Measurements from ENCODE around the gene SBF2. TPM values are rescaled to one million over a fixed set of nuclear protein-coding genes. Genes with fewer than 3 reads are reported as not detected.
"Not testable (repeated sequence)": the region's sequence is repeated elsewhere in the genome, so short reads cannot be mapped to it uniquely, and the experiment has no call there.

SBF2 gene
- total RNA-seq, 2 experiments from 2014 or later = 6.0 to 6.1 TPM

DNA sequence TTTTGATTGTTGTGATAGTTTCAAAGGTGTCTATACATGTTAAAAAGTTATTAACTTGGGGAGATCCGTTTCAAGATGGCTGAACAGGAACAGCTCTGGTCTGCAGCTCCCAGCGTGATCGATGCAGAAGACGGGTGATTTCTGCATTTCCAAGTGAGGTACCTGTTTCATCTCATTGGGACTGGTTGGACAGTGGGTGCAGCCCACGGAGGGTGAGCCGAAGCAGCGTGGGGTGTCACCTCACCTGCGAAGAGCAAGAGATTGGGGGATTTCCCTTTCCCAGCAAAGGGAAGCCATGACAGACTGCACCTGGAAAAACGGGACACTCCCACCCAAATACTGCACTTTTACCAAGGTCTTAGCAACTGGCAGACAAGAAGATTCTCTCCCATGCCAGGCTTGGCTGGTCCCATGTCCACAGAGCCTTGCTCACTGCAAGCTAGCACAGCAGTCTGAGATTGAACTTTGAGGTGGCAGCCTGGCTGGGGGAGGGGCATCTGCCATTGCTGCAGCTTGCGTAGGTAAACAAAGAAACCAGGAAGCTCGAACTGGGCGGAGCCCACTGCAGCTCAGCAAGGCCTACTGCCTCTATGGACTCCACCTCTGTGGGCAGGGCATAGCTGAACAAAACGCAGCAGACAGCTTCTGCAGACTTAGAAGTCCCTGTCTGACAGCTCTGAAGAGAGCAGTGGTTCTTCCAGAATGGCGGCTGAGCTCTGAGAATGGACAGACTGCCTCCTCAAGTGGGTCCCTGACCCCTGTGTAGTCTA is 363.3 kb downstream of the SBF2 start:
- not testable (repeated sequence) for H3K4me1 Mint-ChIP-seq
- H3K36me3 Mint-ChIP-seq = peaks cover 34% of the 10 kb centered on the region

GRCh38 chr11:9927670-9928069 is 366.3 kb downstream of the SBF2 start:
- Mint-ChIP-seq H3K27me3 (no peaks in the 10 kb centered on the region), H3K36me3 (peaks cover 19% of the 10 kb centered on the region), H3K4me3 (no peak overlapping the region), H3K4me1 (peaks cover 3% of the 10 kb centered on the region), H3K27ac (no peak overlapping the region), H3K9me3 (peaks cover 11% of the 10 kb centered on the region)
- no peak for DNase-seq

More for the DNA sequence above, 363.3 kb downstream of the SBF2 start:
- not testable (repeated sequence) for H3K4me3 Mint-ChIP-seq, H3K27me3 Mint-ChIP-seq, H3K27ac Mint-ChIP-seq, DNase-seq
- peaks cover 20% of the 10 kb centered on the region for H3K9me3 Mint-ChIP-seq

DNA sequence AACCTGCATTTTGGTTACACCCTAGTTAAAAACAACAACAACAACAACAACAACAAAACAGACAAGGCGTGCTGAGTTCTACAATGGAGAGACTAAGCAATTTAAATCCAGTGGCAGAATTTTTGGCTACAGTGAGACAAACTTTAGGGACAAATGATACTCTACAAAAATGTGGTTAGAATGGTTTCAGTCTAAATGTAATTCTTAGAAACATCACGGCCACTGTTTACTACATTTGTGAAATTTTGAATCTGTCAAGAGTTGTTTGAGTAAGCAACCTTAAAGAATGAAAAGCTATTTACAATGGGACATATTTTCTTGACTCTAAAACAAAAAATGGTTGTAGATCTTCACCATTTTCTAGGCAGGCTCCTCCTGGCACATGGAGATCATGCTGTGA is 370.7 kb downstream of the SBF2 start:
- no peaks in the 10 kb centered on the region for H3K9me3 Mint-ChIP-seq
- H3K4me1 Mint-ChIP-seq = no peaks in the 10 kb centered on the region
- H3K4me3 Mint-ChIP-seq = no peak overlapping the region
- no peaks in the 10 kb centered on the region for H3K36me3 Mint-ChIP-seq
- H3K27me3 Mint-ChIP-seq = no peaks in the 10 kb centered on the region
- no peak for DNase-seq
- no peak overlapping the region for H3K27ac Mint-ChIP-seq

DNA sequence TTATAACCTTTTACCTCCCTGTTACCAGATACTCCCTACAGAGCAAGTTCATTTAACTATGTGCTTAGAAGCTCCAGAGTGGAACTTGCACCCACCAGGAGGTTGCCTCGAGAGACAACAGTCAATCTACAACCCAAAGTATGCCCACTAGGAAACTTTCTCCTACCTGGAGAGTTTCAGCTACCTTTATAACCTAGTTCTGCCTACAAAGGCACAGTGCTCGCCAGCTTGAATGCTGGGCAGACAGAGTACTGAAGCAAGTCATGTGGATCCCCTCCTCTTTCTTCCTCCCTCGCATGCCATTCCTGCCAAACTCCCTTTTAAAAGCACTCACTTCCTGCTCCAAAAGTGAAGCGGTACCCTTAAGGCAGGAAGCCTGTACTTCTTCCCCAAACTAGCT is 371.2 kb downstream of the SBF2 start:
- DNase-seq = no peak
- no peaks in the 10 kb centered on the region for H3K27me3 Mint-ChIP-seq
- H3K4me3 Mint-ChIP-seq = no peak overlapping the region
- no peaks in the 10 kb centered on the region for H3K4me1 Mint-ChIP-seq
- no peaks in the 10 kb centered on the region for H3K36me3 Mint-ChIP-seq
- no peak overlapping the region for H3K27ac Mint-ChIP-seq
- no peaks in the 10 kb centered on the region for H3K9me3 Mint-ChIP-seq

DNA sequence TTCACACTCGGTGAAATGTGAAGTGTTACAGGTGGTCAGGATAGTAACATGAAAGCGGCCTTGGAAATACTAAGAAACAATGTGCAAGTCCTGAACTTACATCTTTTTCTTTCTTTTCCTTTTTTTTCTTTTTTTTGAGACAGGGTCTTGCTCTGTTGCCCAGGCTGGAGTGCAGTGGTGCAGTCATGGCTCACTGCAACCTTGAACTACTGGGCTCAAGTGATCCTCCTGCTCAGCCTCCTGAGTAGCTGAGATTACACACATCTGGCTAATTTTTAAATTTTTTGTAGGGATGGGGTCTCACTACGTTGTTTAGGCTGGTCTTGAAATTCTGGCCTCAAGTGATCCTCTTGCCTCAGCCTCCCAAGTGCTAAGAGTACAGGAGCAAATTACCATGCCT is 377.5 kb downstream of the SBF2 start:
- no peaks in the 10 kb centered on the region for H3K9me3 Mint-ChIP-seq
- DNase-seq = no peak
- no peaks in the 10 kb centered on the region for H3K36me3 Mint-ChIP-seq
- no peaks in the 10 kb centered on the region for H3K4me1 Mint-ChIP-seq
- H3K4me3 Mint-ChIP-seq = no peak overlapping the region
- no peak overlapping the region for H3K27ac Mint-ChIP-seq
- H3K27me3 Mint-ChIP-seq = no peaks in the 10 kb centered on the region

DNA sequence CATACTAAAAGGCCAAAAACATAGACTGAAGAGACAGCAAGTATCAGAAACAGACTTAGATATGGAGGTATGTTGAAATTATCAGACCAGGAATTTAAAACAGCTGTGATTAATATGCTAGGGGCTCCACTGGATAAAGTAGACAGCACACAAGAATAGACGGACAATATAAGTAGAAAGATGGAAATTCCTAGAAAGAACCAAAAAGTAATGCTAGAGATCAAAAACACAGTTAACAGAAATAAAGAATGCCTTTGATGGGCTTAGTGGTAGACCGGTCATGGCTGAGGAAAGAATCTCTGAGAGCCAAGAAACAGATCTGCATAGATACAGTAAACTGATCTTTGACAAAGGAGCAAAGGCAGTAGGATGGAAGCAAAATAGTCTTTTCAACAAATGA is 380.0 kb downstream of the SBF2 start:
- no peak overlapping the region for H3K4me3 Mint-ChIP-seq
- no peaks in the 10 kb centered on the region for H3K4me1 Mint-ChIP-seq
- no peaks in the 10 kb centered on the region for H3K27me3 Mint-ChIP-seq
- no peak overlapping the region for H3K27ac Mint-ChIP-seq
- H3K36me3 Mint-ChIP-seq = no peaks in the 10 kb centered on the region
- no peak for DNase-seq
- no peaks in the 10 kb centered on the region for H3K9me3 Mint-ChIP-seq

GRCh38 chr11:9905960-9906791 is 387.8 kb downstream of the SBF2 start:
- no peak overlapping the region for H3K4me3 Mint-ChIP-seq
- no peaks in the 10 kb centered on the region for H3K4me1 Mint-ChIP-seq
- no peaks in the 10 kb centered on the region for H3K9me3 Mint-ChIP-seq
- DNase-seq = no peak
- H3K27ac Mint-ChIP-seq = no peak overlapping the region
- no peaks in the 10 kb centered on the region for H3K36me3 Mint-ChIP-seq
- no peaks in the 10 kb centered on the region for H3K27me3 Mint-ChIP-seq

GRCh38 chr11:9905501-9905951 is 388.5 kb downstream of the SBF2 start:
- no peaks in the 10 kb centered on the region for H3K27me3 Mint-ChIP-seq
- H3K4me1 Mint-ChIP-seq = no peaks in the 10 kb centered on the region
- no peak overlapping the region for H3K27ac Mint-ChIP-seq

GRCh38 chr11:9903579-9903978 is 390.4 kb downstream of the SBF2 start:
- Mint-ChIP-seq H3K27ac (no peak overlapping the region), H3K36me3 (no peaks in the 10 kb centered on the region), H3K4me3 (no peak overlapping the region), H3K27me3 (no peaks in the 10 kb centered on the region), H3K9me3 (no peaks in the 10 kb centered on the region), H3K4me1 (no peaks in the 10 kb centered on the region)
- DNase-seq = no peak

More at GRCh38 chr11:9905501-9905951, 388.5 kb downstream of the SBF2 start:
- H3K36me3 Mint-ChIP-seq = no peaks in the 10 kb centered on the region
- H3K9me3 Mint-ChIP-seq = no peaks in the 10 kb centered on the region
- H3K4me3 Mint-ChIP-seq = no peak overlapping the region
- no peak for DNase-seq

DNA sequence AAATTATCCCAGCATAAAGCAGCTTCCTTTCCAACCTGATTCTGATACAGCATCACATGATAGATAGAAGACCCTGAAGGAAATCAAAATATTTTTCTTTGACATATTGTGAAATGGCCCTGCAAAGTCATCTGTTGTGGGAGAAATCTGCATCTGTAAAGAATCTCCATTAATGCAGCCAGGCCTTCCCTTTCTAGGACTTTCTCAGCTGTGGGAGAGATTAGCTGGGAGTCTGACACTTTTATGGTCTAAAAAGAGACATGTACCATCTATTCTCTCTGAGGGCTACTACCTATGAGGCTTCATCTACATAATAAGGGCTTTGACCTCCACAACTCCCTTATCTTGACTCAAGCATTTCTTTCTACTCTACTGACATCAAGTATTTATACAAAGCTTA is 392.1 kb downstream of the SBF2 start:
- H3K27ac Mint-ChIP-seq = no peak overlapping the region
- no peaks in the 10 kb centered on the region for H3K4me1 Mint-ChIP-seq
- no peak overlapping the region for H3K4me3 Mint-ChIP-seq
- H3K9me3 Mint-ChIP-seq = no peaks in the 10 kb centered on the region
- H3K36me3 Mint-ChIP-seq = no peaks in the 10 kb centered on the region
- no peaks in the 10 kb centered on the region for H3K27me3 Mint-ChIP-seq
- DNase-seq = no peak

- not testable (repeated sequence) for DNase-seq, H3K4me3 Mint-ChIP-seq, H3K4me1 Mint-ChIP-seq, H3K27me3 Mint-ChIP-seq, H3K27ac Mint-ChIP-seq, H3K9me3 Mint-ChIP-seq, H3K36me3 Mint-ChIP-seq
These were observed 393.8 kb downstream of the SBF2 start for GRCh38 chr11:9900253-9900652.

- no peak overlapping the region for H3K27ac Mint-ChIP-seq
These were observed 394.3 kb downstream of the SBF2 start for GRCh38 chr11:9899676-9900075.

DNA sequence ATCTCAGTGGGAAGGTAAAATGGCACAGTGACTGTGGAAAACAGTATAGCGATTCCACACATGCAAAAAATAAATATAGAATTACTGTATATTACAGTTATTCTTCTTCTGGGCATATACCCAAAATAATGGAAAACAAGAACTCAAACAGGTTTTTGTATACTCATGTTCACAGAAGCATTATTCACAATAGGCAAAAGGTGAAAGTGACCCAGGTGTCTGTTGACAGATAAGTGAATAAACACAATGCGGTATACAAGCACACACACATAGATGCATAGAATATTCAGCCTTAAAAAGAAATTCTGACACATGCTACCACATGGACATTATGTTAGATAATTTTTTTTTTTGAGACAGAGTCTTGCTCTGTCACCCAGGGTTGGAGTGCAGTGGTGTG is 397.1 kb downstream of the SBF2 start:
- Mint-ChIP-seq H3K4me3 (no peak overlapping the region), H3K4me1 (no peaks in the 10 kb centered on the region), H3K36me3 (peaks cover 21% of the 10 kb centered on the region), H3K27me3 (no peaks in the 10 kb centered on the region), H3K9me3 (peaks cover 3% of the 10 kb centered on the region), H3K27ac (no peak overlapping the region)
- no peak for DNase-seq

More at GRCh38 chr11:9899676-9900075, 394.3 kb downstream of the SBF2 start:
- no peak for DNase-seq
- Mint-ChIP-seq H3K9me3 (peaks cover 3% of the 10 kb centered on the region), H3K4me3 (no peak overlapping the region), H3K4me1 (no peaks in the 10 kb centered on the region), H3K27me3 (no peaks in the 10 kb centered on the region), H3K36me3 (peaks cover 12% of the 10 kb centered on the region)

- Mint-ChIP-seq H3K9me3 (peaks cover 3% of the 10 kb centered on the region), H3K27ac (no peak overlapping the region), H3K4me3 (no peak overlapping the region), H3K36me3 (peaks cover 21% of the 10 kb centered on the region), H3K4me1 (peaks cover 4% of the 10 kb centered on the region), H3K27me3 (no peaks in the 10 kb centered on the region)
- no peak for DNase-seq
These were observed 399.0 kb downstream of the SBF2 start for GRCh38 chr11:9895006-9895405.

DNA sequence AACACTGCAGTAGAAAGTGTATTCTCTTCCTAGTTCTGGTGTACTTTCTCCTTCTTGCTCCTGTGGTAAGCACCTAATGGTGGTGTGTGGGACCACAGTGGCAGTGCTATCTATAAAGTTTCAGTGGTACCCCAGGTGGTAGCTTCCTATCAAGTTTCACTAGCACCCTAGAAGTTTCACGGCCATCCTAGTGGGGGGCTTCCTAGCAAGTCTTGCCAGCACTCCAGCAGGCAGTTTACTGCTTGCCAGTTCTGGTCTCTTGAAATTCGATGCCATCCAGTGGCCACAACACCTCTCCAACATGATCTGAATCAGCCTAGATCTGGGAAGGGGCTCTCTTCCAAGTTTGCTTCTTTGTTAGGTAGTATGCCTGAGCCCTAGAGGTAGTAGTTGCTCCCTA is 400.5 kb downstream of the SBF2 start:
- no peak overlapping the region for H3K27ac Mint-ChIP-seq
- H3K4me1 Mint-ChIP-seq = peaks cover 7% of the 10 kb centered on the region
- H3K9me3 Mint-ChIP-seq = peaks cover 3% of the 10 kb centered on the region
- no peaks in the 10 kb centered on the region for H3K27me3 Mint-ChIP-seq
- DNase-seq = no peak
- H3K4me3 Mint-ChIP-seq = no peak overlapping the region
- H3K36me3 Mint-ChIP-seq = peaks cover 21% of the 10 kb centered on the region

Data from activated naive CD8-positive, alpha-beta T cell treated with anti-CD3 and anti-CD28 coated beads for 36 hours (primary cell).